ENCODE data around the gene HHIPL1.

GRCh38 chr14:99654235-99654985 is 9.5 kb downstream of the HHIPL1 start:
- TF ChIP-seq POLR2A (IDR thresholded peaks at IDR 0.05) (no peak), CTCF (IDR thresholded peaks at IDR 0.05) (no peak)
